A673 (cell line): ENCODE measurements around the gene CCDC88C. TPM values are rescaled to one million over a fixed set of nuclear protein-coding genes. Genes with fewer than 3 reads are reported as not detected.

ENCODE experiments used
- BruUV-seq: library from RNA; stranded (reverse); fragments of 400-500 nt; replicated peaks from 2 replicates; lab custom pipeline; 2021; lab: Mats Ljungman, UMichigan
- CTCF ChIA-PET: fragments of 300-600 bp; sonication (Branson Sonifier 250); formaldehyde crosslinking; loops from one replicate; lab custom pipeline; 2022; ENCODE audit warnings: antibody characterized with exemption; lab: Charles Lee
- POLR2A ChIA-PET: fragments of 300-600 bp; sonication (Branson Sonifier 250); formaldehyde crosslinking; loops from one replicate; lab custom pipeline; 2022; ENCODE audit warnings: antibody characterized with exemption; ENCODE audit not compliant: low non-redundant PET; lab: Charles Lee
- DNase-seq: peaks from one replicate; pipeline ENCODE4 v3.0.0-alpha.2; 2015; ENCODE audit warnings: low spot score
- H3K27ac ChIP-seq: fragments of 200-600 bp; sonication (generic); 2 replicates; pipeline ENCODE4 v1.5.1; 2016; ENCODE audit warnings: mixed run types, low read depth, mild to moderate bottlenecking, mixed read lengths, antibody characterized with exemption, low read length; ENCODE audit not compliant: poor library complexity, severe bottlenecking
- H3K27me3 ChIP-seq: fragments of 200-600 bp; sonication (generic); replicated peaks from 2 replicates; pipeline ENCODE4 v1.6.1; 2017; ENCODE audit warnings: mixed run types, low read depth, mild to moderate bottlenecking, mixed read lengths, antibody characterized with exemption, low read length; ENCODE audit not compliant: insufficient read depth, poor library complexity
- H3K36me3 ChIP-seq: fragments of 200-600 bp; sonication (generic); 2 replicates; pipeline ENCODE4 v1.6.1; 2016; ENCODE audit warnings: mixed run types, mild to moderate bottlenecking, mixed read lengths, antibody characterized with exemption, low read length; ENCODE audit not compliant: insufficient read depth, poor library complexity, severe bottlenecking
- H3K4me1 ChIP-seq: fragments of 200-600 bp; sonication (generic); 2 replicates; pipeline ENCODE4 v1.6.1; 2017; ENCODE audit warnings: mixed run types, mild to moderate bottlenecking, mixed read lengths, antibody characterized with exemption, low read length; ENCODE audit not compliant: insufficient read depth, poor library complexity, severe bottlenecking
- H3K4me3 ChIP-seq: fragments of 200-600 bp; sonication (generic); 2 replicates; pipeline ENCODE4 v1.5.1; 2016; ENCODE audit warnings: low read depth, mixed run types, mild to moderate bottlenecking, mixed read lengths, low read length; ENCODE audit not compliant: poor library complexity, severe bottlenecking
- H3K9me3 ChIP-seq: fragments of 200-600 bp; sonication (generic); 2 replicates; pipeline ENCODE4 v1.6.1; 2016; ENCODE audit warnings: mixed run types, low read depth, mild to moderate bottlenecking, mixed read lengths, antibody characterized with exemption, low read length; ENCODE audit not compliant: poor library complexity, severe bottlenecking
- CTCF ChIP-seq: fragments of 300-800, 200-600 bp; sonication (generic); conservative IDR thresholded peaks from 2 replicates; pipeline ENCODE4 v1.5.1; 2017; ENCODE audit warnings: low read depth, mild to moderate bottlenecking, antibody characterized with exemption, low read length, moderate library complexity, mixed read lengths
- EZH2 ChIP-seq: fragments of 200-600 bp; sonication (generic); IDR thresholded peaks from 2 replicates; pipeline ENCODE4 v1.6.1; 2017; ENCODE audit warnings: borderline replicate concordance, low read depth, mild to moderate bottlenecking, mixed read lengths, antibody characterized with exemption, low read length; ENCODE audit not compliant: poor library complexity, severe bottlenecking
- intact Hi-C: fragments of 100-400 bp; cut with micrococcal nuclease; formaldehyde crosslinking; loops from one replicate; pipeline ENCODE4 v1.10.0; 2022; ENCODE audit not compliant: unreplicated experiment
- total RNA-seq: library from RNA; stranded (reverse); gene quantifications from 2 replicates; pipeline ENCODE4 v1.2.3, GENCODE V29; 2021

CCDC88C gene
- total RNA-seq, 1 experiment from 2014 or later, result 49.1 TPM

- CTCF ChIA-PET, result no interaction called here
- TF ChIP-seq CTCF (no peak), EZH2 (no peak)
Measured at GRCh38 chr14:91310606-91311283, 106.9 kb downstream of the CCDC88C start.

GRCh38 chr14:91309756-91310280 lies 107.8 kb downstream of the CCDC88C start:
- H3K27ac ChIP-seq, result no peak overlapping the region
- POLR2A ChIA-PET, result no interaction called here
- intact Hi-C loops, result no loop called here
- no peaks in the 10 kb centered on the region for H3K4me1 ChIP-seq
- BruUV-seq, result no TSS peak
- DNase-seq, result no peak
- H3K9me3 ChIP-seq, result no peaks in the 10 kb centered on the region
- H3K4me3 ChIP-seq, result no peak overlapping the region
- CTCF ChIA-PET, result no interaction called here
- H3K27me3 ChIP-seq, result no peaks in the 10 kb centered on the region
- H3K36me3 ChIP-seq, result peaks cover 57% of the 10 kb centered on the region
- TF ChIP-seq CTCF (no peak), EZH2 (no peak)

More at GRCh38 chr14:91310606-91311283, 106.9 kb downstream of the CCDC88C start:
- no peaks in the 10 kb centered on the region for H3K27me3 ChIP-seq
- POLR2A ChIA-PET, result no interaction called here
- no TSS peak for BruUV-seq
- H3K4me3 ChIP-seq, result no peak overlapping the region
- DNase-seq, result no peak
- no peaks in the 10 kb centered on the region for H3K4me1 ChIP-seq
- intact Hi-C loops, result no loop called here
- no peak overlapping the region for H3K27ac ChIP-seq
- H3K36me3 ChIP-seq, result peaks cover 57% of the 10 kb centered on the region
- no peaks in the 10 kb centered on the region for H3K9me3 ChIP-seq

DNA sequence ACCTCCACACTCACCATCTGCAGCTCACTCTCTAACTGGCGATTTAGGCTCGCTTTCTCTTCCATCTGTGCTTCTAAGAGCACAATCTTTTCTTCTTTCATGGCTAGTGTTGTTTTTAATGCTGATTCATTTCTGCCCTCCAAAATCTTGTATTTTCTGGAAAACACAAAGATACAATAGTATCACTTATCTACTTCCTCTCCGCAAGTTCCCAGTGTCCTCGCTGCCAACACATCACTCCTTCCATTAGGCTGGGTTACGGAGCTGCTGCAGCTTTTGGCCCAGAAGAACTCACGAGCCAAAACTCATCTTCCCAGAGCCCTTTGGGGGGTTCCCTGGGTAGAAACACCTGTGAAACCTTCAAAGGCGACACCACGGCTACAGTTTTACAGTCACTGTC lies 109.3 kb downstream of the CCDC88C start:
- Histone ChIP-seq H3K4me3 (no peak overlapping the region), H3K27ac (no peak overlapping the region), H3K36me3 (peaks cover 46% of the 10 kb centered on the region), H3K9me3 (no peaks in the 10 kb centered on the region), H3K4me1 (no peaks in the 10 kb centered on the region), H3K27me3 (no peaks in the 10 kb centered on the region)
- intact Hi-C loops, result no loop called here
- TF ChIP-seq EZH2, result no peak
- TF ChIP-seq CTCF, result no peak
- ChIA-PET CTCF (no interaction called here), POLR2A (no interaction called here)
- DNase-seq, result no peak
- no TSS peak for BruUV-seq
